ENCODE measurements around the gene ZSWIM7.

Gene ZSWIM7, protein sequence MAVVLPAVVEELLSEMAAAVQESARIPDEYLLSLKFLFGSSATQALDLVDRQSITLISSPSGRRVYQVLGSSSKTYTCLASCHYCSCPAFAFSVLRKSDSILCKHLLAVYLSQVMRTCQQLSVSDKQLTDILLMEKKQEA

DNA sequence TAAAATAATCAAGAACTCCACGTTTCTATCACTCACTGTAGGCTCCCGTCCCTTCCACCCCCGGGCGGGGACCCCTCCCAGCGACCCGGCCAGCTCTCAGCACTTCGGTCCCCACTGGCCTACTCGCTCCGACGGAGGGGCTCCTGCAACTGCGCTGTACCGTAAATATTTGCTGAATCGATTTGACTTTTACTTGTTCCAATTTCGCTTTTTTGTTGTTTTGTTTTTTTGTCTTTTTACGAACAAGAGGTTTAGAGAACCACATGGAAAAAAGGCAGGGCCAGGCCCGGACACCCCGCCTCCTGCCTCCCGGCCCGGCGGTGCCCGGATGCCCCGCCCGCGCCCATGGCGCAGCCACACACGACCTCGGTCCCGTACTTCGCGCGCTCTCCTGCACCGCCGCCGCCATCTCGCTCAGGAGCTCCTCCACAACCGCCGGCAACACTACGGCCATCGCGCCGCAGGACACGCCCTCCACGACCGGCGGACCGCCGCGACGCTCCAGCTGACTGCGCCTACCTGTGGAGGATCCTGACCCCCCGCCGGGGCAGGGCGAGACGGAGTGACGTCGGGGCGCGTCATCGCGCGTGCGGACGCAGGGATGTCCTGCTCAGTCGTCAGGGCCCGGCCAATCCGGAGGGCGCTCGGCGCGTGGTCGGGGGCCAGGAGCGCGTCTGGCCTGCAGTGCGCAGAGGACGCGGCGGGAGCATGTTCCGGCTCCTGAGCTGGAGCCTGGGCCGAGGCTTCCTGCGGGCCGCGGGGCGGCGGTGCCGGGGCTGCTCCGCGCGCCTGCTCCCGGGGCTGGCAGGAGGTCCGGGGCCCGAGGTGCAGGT is at the start of gene ZSWIM7, which contains the start of gene TTC19:
Gene ZSWIM7 (minus strand): TSS at position 564 of the 833 bp plus-strand sequence. CDS start 110 bp downstream, at position 454.
Gene TTC19 (plus strand): TSS at position 684 of the 833 bp plus-strand sequence. CDS start 25 bp downstream, at position 709.
- peak; percentile 76 to 89 for DNase-seq

DNA sequence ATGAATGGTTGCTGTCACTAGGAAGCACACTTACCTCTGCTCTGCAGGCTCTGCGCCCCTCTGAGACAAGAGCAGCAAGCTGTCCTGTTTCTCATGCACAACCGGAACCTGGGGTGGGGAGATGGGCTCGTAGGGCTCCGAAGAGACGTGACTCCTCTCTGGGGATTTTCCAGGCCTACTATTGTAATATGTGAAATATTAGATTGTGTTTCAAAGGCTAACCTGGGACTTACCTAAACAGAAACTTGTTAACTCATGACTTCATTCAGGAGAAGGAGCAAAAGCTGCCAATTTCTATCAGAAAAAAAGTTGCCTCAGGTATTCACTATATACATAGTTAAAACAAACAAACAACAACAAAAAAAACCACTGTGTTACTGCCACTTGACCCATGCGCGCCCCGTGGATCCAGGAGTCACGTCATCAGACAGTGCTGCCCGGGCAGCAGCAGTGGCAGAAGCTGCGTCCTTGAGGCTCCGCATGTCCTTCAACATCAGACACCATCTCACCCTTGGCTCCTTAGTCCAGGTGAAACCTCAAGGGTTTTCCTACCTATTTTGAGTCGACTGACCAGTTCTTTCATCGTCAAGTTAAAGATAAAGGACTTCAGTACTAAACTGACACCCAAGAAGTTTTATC is 49.4 kb upstream of the ZSWIM7 start:
- no peak for DNase-seq

DNA sequence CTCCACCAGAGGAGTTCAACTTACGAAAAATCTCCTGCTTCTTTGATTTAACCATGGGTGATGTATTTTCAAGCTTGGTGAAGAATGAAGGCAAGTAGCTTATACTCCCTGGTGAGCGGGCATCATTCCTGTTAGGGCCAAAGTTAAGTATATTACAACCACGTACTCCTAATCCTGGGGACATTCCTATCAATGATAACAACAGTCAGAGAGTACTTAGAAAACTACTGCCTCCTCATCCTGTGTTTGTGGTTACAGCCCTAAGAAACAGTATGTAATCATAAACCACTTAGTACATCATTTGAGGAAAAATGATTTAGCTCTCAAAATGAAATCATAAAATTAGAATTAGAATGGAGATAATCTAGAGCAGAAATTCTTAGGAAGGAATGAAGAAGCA is 47.5 kb upstream of the ZSWIM7 start:
- no peak for DNase-seq

DNA sequence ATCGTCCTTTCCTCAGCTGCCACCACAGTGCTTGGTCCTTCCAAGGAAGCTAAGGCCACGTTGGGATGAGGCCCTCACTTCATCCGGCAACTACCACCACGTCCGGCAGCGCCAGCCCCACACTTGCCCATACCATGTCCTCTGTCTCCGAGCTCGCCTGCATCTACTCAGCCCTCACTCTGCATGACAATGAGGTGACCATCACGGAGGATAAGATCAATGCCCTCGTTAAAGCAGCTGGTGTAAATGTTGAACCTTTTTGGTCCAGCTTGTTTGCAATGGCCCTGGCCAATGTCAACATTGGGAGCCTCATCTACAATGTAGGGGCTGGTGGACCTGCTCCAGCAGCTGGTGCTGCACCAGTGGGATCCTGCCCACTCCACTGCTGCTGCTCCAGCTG is 45.0 kb upstream of the ZSWIM7 start:
- no peak for DNase-seq

DNA sequence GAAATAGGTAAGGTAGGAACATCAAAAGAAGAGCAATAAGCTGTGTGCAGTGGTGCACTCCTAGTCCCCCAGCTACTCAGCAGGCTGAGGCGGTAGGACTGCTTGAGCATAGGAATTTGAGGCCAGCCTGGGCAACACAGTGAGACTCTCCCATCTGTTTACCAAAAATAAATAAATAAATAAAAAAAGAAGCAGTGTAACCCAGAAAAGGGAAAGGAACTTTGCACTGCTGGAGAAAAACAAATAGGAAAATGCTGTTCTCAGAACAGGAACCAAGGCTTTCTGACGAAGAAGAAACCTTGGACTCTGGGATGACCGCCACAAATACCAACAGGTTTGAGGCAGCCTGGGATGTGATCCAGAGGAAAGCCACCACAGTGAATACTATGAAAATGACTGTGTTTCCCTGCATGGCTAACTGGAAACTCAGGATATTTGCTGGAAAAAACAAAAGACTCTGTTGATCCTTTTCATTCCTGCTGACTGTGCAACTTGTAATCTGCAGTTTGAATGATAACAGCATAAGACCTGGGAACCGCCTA is 41.3 kb upstream of the ZSWIM7 start:
- DNase-seq: no peak

DNA sequence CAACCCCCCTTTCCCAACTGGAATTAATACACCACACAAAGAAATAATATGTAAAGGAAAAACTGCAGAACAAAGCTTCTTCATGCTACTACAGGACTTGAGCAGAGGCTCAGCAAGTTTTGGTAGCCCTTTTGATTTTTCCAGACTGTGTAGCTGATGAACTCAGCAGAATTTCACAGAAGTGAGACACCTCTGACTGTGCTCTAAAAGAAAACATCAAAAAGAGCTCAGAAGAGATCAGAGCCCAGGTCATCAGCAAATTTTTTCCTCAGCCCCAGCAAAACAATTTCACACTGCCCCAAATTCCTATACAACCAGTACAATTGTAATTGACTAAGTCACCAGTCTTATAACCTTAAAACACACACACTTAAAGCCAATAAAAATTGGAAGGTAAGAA is 38.1 kb upstream of the ZSWIM7 start:
- DNase-seq: no peak

DNA sequence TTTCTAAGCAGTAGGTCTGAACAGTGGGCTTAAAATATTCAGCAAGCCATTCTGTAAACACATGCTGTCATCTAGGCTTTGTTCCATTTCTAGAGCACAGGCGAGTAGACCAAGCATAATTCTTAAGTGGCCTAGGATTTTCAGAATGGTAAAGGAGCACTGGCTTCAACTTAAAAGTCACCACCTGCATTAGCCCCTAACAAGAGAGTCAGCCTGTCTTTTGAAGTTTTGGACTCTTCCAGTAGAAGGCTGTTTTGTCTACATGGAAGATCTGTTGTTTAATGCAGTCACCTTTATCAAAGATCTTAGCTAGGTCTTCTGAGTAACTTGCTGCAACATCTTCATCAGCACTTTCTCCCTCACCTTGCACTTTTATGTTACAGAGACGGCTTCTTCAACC is 36.8 kb upstream of the ZSWIM7 start:
- DNase-seq: no peak

DNA sequence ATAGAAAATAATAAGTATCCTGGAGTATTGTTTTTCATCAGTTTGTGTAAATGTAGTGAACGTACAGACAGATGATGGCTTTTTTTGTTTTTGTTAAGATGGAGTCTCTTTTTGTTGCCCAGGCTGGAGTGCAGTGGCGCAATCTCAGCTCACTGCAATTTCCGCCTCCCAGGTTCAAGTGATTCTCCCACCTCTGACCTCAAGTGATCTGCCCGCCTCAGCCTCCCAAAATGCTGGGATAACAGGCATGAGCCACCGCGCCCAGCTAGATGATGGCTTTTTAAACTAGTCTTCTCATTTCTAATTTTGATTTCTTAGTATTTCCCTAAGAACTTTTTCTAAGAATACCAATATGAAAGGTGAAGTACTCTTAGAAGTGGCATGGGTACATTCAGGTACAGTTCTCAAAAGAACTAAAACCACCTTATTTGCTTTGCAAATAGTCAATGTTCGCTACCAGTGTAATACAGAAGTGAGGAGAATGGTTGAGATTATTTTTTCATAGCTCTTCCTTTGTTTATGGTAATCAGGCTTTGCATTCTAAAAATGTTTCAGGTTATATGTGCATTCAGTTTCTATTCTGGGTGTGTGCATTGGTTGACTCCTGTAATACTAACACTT is 34.3 kb upstream of the ZSWIM7 start:
- no peak for DNase-seq

DNA sequence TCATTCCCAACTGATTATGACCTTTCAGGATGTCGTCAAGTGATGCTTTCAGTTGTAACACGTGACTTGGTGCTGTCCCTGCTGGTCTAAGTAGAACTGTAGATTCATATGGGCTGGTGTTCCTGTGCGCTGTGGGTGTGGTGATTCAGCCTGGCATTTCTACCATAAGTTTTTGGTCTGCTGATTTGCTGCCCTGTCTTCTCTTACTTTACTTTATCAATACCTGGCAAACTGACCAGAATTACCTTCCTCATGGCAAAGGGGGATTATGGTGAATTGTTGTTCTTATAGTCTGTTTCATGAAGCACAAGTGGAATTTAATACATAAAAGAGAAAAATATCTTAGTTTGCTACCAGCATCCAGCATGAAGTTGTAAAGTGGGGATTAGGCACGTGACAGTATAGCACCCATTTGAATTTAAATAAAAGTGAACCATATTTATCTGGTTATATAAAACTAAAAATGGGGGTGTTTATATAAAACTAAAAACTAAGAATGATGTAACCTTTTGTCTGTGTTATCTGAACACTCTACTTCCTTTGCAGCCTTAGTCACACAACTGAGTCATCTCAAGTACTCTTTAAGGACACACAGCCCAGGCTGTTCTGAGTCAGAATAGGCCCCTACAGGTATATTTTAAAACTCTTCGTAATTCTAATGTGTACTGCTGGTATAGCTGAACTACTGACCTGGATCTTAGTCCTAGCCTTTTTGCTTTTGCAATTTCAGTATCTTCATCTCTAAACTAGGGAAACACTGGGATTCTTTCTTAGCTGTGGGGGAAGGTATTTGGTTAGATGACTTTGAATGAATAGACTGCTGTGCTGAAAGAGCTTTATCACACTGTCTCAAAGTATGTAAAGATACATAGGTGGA is 28.4 kb upstream of the ZSWIM7 start:
- DNase-seq: no peak

DNA sequence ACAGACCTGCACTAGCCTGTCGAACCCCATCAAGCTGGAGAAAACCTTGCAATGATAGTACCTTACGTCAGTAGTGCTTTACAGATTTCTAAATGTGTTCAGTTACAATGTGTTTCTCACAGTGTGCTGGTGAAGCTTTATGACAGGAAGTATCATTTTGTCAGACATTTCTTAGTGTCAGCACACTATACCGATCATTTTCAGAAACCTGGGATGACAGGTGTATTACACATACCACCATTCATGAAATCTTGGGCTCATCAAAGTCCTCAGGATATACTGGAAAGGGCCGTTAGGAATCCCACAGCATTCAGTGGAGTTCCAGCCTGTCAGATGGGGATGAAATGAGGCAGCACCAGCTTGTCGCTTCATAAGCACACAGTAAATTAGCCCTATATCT is 27.4 kb upstream of the ZSWIM7 start:
- DNase-seq: no peak

DNA sequence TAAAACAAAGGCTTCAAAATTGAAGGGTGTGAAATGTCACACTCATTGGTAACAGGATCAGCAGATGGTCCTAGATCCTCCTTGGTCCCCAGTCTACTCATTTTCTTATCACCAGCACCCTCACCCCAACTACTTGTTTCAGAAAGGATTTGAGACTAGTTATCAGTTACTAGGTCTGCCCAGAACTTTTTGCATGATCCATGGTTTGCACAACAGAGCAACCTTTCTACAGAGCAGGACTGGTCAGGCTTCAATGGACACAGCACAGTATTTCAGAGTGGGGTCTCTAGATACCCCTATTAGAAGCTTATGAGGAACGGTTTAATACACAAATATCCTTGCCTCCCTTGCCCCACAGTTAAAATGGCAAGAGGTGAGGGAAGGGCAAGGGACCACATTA is 25.7 kb upstream of the ZSWIM7 start:
- DNase-seq: no peak

DNA sequence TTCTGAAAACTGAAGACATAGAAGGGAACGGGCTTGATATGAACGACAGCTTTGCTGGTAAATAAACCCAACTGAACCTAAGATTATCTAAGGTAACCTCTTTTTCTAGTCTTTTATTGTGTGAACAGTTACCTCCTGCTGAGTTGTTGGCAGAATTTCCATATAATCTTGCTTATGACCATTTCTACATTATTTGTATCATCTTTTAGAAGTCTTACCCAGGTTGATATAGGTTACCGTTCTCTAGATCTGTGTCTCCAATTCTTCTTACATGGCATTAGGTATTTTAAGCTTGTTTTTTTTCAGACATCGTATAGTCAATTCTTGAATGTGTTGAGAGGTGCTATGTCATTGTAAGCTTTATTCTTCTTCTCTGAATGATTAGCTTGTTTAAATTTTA is 24.4 kb upstream of the ZSWIM7 start:
- DNase-seq: no peak

DNA sequence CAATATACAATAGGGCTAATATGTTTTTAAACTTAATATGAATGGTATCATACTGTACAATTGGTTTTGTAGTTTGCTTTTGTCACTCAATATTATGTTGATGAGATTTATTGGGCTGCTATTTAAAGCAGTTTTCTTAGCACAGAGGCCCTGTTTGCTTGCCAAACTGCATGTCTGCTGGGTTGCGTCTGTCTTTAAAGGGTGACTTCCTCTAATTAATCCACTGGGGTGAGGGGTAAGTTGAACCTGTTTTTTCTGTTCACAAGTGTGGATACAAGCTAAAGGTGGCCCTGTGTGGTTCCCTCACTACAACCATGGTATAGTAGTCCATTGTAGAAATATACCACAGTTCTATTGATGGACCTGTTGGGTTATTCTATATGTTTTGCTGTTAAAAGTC is 19.8 kb upstream of the ZSWIM7 start:
- no peak for DNase-seq

DNA sequence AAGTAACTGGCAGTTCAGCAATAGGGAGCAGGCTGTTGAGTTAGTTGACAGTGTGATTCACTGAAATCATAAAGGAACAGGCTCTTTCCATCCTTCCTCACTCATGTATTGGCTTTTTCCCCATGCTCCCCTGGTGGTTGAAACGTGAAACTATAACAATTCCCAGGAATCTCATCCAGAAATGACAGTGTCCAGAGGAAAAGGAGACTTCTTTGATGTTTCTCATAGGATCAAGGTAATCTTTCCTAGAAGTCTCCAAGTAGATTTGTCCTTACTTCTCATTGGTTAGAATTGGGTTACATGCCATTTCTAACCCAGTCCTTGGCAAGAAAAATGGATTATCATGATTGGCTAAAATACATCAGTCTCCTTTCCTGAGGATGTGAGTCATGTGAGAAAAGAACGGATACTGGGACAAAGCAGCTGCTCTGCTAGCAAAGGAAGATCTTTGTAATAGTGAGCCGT is 14.5 kb upstream of the ZSWIM7 start:
- DNase-seq: peak in 1 of 2 experiments; percentile 14

DNA sequence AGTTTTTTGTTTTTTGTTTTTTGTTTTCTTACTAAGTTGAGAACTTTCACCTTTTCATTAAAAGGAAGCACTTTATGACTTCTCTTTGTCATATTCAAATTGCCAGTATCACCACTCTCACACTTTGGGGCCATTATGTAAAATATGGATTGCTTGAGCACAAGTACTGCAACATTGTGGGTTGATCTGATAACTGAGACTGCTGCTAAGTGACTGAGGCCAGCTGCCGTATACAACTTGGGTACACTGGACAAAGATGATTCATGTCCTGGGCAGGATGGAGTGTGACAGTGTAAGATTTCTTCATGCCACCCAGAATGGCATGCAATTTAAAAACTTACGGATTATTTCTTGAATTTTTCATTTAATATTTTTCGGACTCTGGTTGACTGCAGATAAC is 7.9 kb upstream of the ZSWIM7 start:
- DNase-seq: no peak

DNA sequence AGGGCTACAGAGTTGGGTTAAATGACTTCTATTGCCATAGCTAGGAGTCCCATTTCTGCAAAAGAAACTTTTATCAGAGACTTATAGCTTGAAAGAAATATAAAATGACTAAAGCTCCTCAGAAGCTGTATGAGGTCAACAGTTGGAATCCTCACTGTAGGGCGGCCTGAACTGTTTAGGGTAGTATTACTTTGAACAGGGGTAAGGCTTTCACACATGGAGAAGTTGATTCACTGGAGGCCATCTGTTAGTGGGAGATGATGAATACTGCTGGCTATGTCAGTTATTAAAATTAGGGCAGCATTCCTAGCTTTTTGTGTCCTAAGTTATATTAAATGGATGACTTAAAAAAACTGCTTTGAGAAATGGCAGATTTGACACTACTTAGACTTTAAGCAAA is 6.1 kb upstream of the ZSWIM7 start:
- no peak for DNase-seq

DNA sequence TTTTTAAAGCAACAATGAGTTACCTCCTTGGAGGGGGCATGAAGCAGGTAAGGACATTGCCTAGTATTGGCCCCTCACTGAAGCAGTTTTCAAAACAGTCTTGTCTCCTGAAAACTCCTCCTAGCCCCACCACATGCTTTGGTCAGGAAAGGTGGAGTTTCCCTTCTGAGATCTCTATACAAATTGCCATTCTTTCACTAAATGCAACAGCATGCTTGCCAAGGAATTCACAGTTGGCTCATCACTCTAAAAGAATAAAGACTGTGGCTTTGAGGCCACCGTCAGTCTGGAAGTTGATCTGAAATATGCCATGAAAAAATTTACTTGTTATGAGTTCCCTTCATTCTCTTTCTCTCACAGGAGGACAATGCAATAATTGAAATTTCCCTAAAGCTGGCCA is 4.3 kb upstream of the ZSWIM7 start:
- DNase-seq: no peak

DNA sequence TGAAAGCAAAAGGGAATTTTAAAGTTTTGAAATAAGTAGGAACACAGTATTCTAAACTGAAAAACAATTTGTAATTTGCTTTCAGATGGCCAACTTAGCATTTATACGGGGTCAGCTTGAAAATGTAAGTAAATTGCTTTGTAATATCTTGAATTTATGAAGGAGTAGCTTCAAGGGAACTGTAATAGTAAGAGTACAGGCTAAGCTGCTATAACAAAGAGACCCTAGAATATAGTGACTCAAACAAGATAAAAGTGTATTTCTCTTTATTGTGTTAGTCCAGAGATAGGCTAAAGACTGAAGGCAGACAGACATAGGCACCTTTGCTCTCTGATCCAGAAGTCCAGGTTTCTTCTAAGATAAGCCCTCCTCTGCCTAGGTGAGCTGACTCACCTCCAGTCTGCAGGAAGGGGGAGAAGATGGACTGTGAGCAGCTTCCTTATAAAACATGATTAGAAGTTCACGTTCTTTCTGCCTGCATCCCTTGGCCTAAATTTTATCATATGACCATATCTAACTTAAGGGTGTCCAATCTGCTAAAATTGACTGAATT is 3.3 kb upstream of the ZSWIM7 start:
- DNase-seq: no peak

DNA sequence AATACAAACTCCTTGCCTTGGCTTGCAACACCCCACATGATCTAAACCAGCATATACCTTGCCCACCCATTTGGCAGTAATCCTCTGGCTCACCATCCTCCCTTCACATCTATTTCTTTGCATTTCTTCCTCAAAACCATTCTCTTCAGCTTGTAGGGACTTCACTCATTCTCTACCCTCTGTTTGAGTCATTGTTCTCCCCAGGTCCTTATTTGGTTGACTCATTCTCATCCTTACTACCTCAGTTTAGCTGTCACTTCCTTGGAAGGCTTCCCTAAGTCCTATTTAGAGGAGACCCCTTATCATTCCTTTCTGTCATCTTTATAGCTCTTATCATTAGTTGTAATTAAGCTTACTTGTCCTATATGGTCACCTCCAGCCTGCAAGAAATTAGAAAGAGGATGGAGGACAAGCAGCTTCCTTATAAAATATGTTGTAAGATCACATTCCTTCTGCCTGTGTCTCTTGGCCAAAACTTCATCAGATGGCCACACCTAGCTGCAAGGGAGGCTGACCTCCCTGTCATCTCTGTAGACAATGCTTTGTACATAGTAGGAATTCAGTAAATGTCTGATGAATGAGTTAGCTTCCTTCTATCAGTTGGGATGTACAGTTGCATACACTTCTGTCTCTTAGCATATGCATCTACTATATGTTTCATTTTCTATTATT is 1.9 kb upstream of the ZSWIM7 start:
- DNase-seq: no peak

DNA sequence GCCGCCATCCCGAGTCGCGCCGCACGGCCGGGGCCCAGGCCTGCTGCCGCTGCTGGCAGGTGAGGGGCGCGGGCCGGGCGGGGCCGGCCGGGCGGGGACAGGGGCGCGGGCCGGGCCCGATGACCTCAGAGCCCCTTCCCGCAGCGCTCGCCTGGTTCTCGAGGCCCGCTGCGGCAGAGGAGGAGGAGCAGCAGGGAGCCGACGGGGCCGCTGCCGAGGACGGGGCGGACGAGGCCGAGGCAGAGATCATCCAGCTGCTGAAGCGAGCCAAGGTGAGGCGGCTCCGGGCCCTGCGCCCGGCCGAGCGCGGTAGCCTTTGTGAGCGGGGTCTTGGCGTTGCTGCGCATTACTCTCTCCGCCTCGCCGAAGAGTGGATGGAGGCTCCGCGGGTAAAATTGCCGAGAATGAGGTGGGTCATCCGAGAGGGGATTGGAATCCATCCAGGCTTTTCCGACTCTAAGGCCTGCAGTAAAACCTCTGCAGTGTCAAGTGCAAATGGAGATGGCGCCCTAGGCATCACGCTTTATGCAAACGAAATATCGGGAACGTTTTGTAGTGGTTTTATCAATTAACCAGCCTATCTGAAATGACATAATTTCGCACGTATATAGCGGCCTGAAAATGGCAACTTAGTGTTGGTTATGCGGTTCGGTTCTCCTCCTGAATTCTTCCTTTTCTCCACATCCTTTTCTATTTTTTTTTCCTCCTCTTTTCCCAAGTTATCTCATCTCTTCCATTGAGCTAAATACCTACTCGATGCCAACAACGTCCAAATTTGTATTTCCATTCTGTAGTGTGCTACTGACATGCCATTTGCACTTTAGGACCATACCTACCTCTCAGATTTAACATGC is 697 bp upstream of the ZSWIM7 start:
- peak in 1 of 2 experiments; percentile 27 for DNase-seq

Measured in NCI-H446 (cell line).